Endometrial microvascular endothelial cells (primary cell): ENCODE results near the gene MCEE. TPM values are rescaled to one million over a fixed set of nuclear protein-coding genes. Genes with fewer than 3 reads are reported as not detected.
"Not testable (repeated sequence)": the region's sequence is repeated elsewhere in the genome, so short reads cannot be mapped to it uniquely, and the experiment has no call there.

Experiments used
- in situ Hi-C: cut with HindIII; loops from 2 replicates; pipeline ENCODE4 v1.10.0; 2017; ENCODE audit warnings: low sequenced_read_pairs, low pct_unique_long_range_greater_than_20kb; ENCODE audit errors: inconsistent ontology term
- total RNA-seq: library from RNA; depleted of rRNA; stranded (reverse); fragments of >200 nt; gene quantifications from one replicate; pipeline ENCODE4 v1.2.3, GENCODE V29; 2015; ENCODE audit errors: inconsistent ontology term

Gene MCEE
- total RNA-seq, 1 donor from 2014 or later, result 4.7 TPM

GRCh38 chr2:71130905-71131244, 846 bp upstream of the MCEE start:
- in situ Hi-C loops, result no loop called here

- in situ Hi-C loops, result no loop called here
Observed at GRCh38 chr2:71129902-71130151, 202 bp downstream of the MCEE start.

DNA sequence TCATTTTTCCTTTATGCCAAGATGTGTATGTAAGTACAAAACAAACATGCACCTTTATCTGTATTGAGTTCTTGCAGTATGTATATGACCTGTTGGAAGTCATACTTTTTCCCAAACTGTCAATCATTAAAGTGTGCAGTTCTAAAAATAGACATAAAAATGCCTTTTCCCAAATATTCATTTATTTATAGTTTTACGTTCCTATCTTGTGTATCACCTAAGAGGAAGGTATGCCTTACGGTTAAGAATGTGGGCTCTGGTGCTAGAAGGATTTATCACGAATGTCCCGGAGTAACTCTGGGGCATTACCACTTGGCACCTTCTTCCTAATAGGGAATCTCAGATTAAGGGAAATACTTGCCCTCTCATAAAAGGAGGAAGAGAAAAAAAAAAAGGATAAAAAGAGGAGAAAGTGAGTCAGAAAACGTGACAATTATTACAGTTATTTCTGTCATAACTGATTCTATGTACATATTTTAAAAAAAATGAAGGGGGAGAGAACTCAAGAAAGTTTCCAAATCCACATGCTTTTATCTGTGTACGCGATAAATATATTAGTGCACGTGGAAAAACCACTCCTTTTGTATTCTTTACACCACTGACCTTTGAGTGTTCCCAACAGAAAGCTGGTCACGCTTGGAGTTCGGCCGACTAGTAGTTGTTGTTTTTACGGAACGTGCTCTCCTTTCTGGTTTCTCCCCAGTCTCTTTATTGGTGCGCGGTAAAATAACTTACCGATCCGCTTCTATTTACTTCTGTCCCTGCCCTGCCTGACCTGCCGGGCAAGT, 721 bp downstream of the MCEE start:
- in situ Hi-C loops, result no loop called here

DNA sequence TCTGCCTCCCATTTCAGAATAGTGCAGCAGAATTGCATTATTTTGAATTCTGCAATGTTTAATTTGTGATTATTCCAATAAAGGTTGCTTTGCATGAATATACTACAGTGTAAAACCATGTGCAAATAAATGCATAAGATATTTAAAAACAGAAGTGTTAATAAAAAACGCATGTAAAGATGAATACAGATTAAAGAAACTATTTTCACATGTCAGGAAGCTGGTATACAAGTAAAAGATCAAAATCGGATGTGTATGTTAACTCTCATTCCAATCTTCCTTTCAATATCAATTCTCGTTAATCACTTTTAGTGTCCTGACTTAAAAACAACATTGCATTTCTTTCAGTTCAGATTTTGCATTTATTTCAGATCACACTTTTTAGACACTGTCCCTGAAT, 3.1 kb downstream of the MCEE start:
- in situ Hi-C loops, result no loop called here

GRCh38 chr2:71125506-71126294, 4.3 kb downstream of the MCEE start:
- in situ Hi-C loops, result no loop called here

GRCh38 chr2:71122387-71123298, 7.4 kb downstream of the MCEE start:
- in situ Hi-C loops, result no loop called here

- in situ Hi-C loops, result no loop called here
Observed at GRCh38 chr2:71121479-71121878, 8.6 kb downstream of the MCEE start.

DNA sequence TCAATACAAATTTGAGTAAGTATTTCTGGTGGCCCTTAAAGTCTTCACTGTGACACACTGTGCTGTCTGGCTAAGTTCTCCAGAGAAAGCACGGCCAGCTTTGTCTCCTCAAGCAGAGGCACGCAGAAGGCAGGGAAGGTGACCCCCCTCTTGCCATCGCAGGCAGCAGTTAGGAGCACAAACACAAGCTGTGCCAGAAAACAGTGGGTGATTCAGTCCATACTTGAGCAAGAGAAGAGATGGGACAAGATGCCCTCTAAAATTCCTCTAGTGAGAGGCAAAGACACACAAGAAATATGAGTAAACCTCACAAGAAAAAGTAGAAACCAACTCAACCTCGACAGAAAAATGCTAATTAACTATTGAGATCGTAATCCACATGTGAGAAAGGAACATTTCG, 9.8 kb downstream of the MCEE start:
- in situ Hi-C loops, result no loop called here

- in situ Hi-C loops, result no loop called here
Observed at GRCh38 chr2:71117063-71117462, 13.0 kb downstream of the MCEE start.

DNA sequence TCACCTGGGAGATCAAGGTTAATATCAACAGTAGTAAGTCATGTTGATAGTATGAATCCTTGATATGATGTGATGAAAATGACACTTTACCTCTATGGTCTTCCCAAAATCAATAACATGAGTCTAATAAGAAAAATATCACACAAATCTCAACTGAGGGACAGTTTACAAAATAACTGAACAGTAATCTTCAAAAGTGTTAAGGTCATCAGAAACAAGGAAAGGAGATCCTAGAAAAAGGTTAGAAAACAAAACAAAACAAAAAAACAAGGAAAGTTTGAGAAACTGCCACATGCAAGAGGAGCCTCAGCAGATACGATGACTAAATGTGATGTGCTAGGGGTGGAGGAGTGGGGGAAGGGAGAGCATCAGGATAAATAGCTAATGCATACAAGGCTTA, 16.2 kb downstream of the MCEE start:
- in situ Hi-C loops, result no loop called here

- in situ Hi-C loops, result no loop called here
Observed at GRCh38 chr2:71108091-71108490, 21.9 kb downstream of the MCEE start.

- in situ Hi-C loops, result not testable (repeated sequence)
Observed at GRCh38 chr2:71106463-71106862, 23.6 kb downstream of the MCEE start.

- in situ Hi-C loops, result no loop called here
Observed at GRCh38 chr2:71103809-71104208, 26.2 kb downstream of the MCEE start.

DNA sequence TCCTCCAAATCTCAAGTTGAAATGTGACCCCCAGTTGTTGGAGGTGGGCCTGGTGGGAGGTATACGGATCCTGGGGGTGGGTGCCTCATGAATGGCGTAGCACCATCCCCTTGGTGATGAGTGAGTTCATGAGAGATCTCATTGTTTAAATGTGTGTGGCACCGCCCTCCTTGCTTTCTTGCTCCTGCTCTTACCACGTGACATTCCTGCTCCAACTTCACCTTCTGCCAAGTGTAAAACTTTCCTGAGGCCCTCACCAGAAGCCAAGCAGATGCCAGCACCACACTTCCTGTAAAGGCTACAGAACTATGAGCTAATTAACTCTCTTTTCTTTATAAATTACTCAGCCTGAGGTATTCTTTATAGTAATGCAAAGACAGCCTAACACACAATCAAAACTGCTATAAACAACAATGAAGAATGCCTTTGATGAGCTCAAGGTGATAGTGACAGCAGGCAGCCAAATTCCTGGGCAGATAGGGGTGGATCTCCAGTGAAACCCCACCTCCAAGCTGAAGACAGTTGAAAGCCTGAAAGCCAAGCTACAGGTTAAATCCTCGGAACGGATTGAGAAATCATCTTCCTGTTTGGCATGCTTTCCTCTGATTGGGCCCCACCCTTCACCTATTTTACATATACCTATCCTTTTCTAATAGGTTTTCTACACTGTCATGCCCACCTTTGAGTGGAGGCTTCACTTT, 26.9 kb downstream of the MCEE start:
- in situ Hi-C loops, result no loop called here

- in situ Hi-C loops, result no loop called here
Observed at GRCh38 chr2:71101656-71102055, 28.4 kb downstream of the MCEE start.

GRCh38 chr2:71100195-71100964, 29.6 kb downstream of the MCEE start:
- in situ Hi-C loops, result no loop called here

DNA sequence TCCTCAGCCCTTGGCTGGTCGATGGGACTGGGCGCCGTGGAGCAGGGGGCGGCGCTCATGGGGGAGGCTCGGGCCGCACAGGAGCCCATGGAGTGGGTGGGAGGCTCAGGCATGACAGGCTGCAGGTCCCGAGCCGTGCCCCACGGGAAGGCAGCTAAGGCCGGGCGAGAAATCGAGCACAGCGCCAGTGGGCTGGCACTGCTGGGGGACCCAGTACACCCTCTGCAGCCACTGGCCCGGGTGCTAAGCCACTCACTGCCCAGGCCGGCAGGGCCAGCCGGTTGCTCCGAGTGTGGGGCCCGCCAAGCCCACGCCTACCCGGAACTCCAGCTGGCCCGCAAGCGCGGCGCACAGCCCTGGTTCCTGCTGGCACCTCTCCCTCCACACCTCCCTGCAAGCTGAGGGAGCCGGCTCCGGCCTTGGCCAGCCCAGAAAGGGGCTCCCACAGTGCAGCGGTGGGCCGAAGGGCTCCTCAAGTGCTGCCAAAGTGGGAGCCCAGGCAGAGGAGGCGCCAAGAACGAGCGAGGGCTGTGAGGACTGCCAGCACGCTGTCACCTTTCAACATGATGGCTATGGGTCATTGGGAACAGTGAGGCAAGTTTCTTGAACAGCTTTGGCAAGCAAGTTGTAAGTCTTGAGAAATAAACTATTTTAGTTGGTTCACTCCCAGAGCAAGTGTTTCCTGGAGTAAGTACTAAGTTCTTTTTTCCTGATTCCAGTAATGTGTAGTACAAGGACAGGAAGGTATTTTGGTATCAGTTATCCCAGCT, 37.4 kb downstream of the MCEE start:
- in situ Hi-C loops, result not testable (repeated sequence)

DNA sequence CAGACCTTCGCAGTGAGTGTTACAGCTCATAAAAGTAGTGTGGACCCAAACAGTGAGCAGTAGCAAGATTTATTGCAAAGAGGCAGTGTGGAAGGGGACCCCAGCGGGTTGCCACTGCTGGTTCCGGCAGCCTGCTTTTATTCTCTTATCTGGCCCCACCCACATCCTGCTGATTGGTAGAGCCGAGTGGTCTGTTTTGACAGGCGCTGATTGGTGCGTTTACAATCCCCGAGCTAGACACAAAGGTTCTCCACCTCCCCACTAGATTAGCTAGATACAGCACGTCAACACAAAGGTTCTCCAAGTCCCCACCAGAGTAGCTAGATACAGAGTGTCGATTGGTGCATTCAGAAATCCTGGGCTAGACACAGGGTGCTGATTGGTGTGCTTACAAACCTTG, 38.2 kb downstream of the MCEE start:
- in situ Hi-C loops, result not testable (repeated sequence)
